Hematopoietic multipotent progenitor cell treated with erythropoietin and hydrocortisone succinate and interleukin-3 and kit ligand, for 4 days (in vitro differentiated cells): ENCODE data around the gene GCNA.
"Not testable (repeated sequence)": the region's sequence is repeated elsewhere in the genome, so short reads cannot be mapped to it uniquely, and the experiment has no call there.

Source experiments
- DNase-seq: peaks from one replicate; pipeline ENCODE4 v3.0.0-alpha.2; 2015

The GCNA gene

DNA sequence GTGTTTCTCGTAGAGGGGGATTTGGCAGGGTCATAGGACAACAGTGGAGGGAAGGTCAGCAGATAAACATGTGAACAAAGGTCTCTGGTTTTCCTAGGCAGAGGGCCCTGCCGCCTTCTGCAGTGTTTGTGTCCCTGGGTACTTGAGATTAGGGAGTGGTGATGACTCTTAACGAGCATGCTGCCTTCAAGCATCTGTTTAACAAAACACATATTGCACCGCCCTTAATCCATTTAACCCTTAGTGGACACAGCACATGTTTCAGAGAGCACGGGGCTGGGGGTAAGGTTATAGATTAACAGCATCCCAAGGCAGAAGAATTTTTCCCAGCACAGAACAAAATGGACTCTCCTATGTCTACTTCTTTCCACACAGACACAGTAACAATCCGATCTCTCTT lies 66.2 kb downstream of the GCNA start:
- DNase-seq, result not testable (repeated sequence)

DNA sequence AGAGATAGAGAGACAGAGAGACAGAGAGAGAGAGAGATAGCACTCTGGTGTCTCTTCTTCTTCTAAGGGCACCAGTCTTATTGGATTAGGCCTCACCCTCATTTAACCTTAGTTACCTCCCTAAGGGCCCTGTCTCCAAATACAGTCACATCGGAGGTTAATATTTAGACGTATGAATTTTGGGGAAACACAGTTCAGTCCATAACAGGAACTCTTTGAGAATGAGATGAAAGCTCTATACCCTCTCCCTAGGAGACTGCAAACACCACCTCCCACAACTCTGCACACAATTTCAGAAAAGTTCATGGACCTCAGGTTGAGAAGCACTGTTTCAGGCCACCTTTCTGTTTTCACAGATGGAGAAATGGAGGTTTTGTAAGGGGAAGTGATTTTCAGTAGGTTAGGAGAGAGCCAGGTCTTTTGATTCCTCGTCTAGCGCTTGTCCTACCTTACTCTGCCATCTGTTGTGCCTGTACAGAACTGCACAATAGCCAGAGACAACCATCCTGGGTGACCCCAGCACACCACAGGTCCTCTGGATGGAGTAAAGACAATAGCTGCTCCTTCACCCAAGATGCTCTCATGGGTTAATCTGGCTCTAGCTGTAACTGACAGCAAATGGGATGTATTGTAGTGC lies 72.2 kb downstream of the GCNA start:
- peak; percentile 41 for DNase-seq

GRCh38 chrX:71652405-71652804 lies 74.2 kb downstream of the GCNA start:
- DNase-seq, result peak; percentile 75

DNA sequence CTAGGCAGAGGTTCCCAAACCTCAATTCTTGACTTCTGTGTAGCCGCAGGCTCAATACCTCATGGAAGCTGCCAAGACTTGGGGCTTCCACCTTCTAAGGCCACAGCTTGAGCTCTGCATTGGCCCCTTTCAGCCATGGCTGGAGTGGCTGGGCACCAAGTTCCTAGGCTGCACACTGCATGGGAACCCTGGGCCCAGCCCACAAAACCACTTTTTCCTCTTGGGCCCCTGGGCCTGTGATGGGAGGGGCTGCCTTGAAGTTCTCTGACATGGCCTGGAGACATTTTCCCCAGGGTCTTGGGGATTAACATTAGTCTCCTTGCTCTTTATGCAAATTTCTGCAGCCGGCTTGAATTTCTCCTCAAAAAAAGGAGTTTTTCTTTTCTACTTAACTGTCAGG lies 75.1 kb downstream of the GCNA start:
- no peak for DNase-seq

DNA sequence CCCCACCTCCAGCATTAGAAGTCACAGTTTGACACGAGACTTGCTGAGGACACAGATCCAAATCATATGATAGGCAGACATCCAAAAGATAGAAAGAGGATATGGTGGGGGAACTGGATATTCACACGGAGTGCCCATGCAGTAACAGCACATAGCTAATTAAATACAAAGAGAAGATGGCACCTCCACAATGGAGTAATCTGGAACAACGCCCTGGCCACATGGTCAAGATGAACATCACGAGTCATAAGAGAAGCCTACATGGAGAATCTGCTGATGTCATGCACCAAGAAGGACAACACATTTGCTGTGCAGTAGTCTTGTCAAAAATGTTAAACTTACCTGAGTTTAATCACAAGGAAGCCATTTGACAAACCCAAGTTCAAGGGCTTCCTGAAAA lies 79.0 kb downstream of the GCNA start:
- no peak for DNase-seq

DNA sequence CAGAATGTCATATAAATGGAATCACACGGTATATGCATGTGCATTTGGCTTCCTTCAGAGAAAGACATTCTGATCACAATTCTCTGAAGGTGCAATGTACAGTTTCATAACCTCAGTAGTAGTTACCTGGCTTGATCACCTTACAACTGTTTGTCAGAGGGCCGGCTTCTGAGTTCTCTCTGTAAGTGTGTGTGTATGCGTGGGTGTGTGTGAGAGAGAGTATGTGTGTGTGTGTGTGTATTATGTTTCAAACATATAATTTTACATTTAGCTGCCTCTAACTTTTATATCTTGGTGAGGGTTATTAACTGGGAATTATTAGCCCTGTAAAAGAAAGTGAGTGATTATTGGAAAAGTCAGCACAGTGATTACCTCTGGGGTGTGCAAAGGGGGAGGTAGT lies 81.1 kb downstream of the GCNA start:
- DNase-seq, result no peak

DNA sequence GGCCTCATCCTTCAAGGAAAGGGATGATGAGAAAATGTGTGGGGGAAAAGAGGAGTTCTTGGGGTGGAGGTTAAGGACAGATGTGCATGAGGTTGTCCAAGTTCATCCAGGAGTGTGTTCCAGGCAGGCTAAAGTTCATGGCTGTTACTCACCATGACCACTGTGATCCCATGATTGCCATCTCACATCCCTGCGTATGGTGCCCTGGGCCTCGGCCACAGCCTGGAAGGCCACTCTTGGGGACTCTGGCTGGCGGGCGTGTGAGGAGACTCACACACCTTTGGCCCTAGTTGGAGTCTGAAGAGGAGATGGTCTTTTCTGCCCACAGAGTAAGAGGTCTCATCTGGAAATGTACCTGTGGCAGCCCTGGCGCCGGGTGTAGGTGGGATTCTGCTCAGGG lies 81.7 kb downstream of the GCNA start:
- no peak for DNase-seq

- DNase-seq, result no peak
Observed at GRCh38 chrX:71660562-71661416, 82.6 kb downstream of the GCNA start.

GRCh38 chrX:71661919-71662318 lies 83.7 kb downstream of the GCNA start:
- DNase-seq, result no peak

DNA sequence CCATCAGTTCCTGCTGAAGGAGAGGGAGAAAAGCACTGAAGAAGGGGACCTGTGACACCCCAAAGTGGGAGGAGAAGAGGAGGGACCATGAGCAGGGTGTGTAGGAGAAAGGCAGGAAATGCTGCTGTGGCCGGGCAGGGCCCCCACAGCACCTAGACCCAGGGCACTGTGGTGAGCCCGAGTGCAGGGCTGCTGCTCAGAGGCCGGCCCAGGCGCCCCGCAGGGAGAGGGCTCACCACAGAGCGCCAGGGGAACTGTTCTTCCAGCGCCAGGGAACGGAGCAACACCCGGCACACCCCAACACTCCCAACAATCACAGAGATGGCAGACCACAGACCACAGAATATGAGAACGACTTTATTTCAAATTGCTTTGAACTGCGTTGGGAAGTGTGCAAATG lies 84.4 kb downstream of the GCNA start:
- not testable (repeated sequence) for DNase-seq
